Naive B cell (primary cell): ENCODE data around the gene ARSK. TPM values are rescaled to one million over a fixed set of nuclear protein-coding genes. Genes with fewer than 3 reads are reported as not detected.
A peak's percentile ranks its signal among the peaks of the same experiment; 100 is the strongest.

ENCODE experiments used
- ATAC-seq, 2 donors: fragments of 150-1000 bp; cut with Tn5 transposase; 2 replicates each; pipeline ENCODE4 v1.10.0; 2021; ENCODE audit warnings: low read depth in 2 of 2, mild to moderate bottlenecking in 2 of 2, moderate library complexity in 2 of 2
- DNase-seq: peaks from one replicate; pipeline ENCODE4 v3.0.0; 2022
- H3K27ac Mint-ChIP-seq, 6 donors: one replicate each; pipeline ENCODE4 v1.8.0; 2020 to 2022; ENCODE audit warnings: mild to moderate bottlenecking in 6 of 6, mixed read lengths in 6 of 6, moderate library complexity in 5 of 6, inconsistent platforms in 2 of 6
- H3K27me3 Mint-ChIP-seq, 3 donors: one replicate each; pipeline ENCODE4 v1.8.0; 2021 to 2022; ENCODE audit warnings: mixed read lengths in 3 of 3, mild to moderate bottlenecking in 1 of 3
- H3K36me3 Mint-ChIP-seq, 2 donors: one replicate each; pipeline ENCODE4 v1.8.0; 2020 to 2022; ENCODE audit warnings: mixed read lengths in 2 of 2, inconsistent platforms in 1 of 2, mild to moderate bottlenecking in 1 of 2
- H3K4me1 Mint-ChIP-seq, 3 donors: one replicate each; pipeline ENCODE4 v1.8.0; 2020 to 2022; ENCODE audit warnings: mixed read lengths in 3 of 3, inconsistent platforms in 1 of 3, mild to moderate bottlenecking in 1 of 3, moderate library complexity in 1 of 3
- H3K4me3 Mint-ChIP-seq, 8 donors: one replicate each; pipeline ENCODE4 v1.8.0; 2020 to 2022; ENCODE audit warnings: mild to moderate bottlenecking in 8 of 8, mixed read lengths in 8 of 8, moderate library complexity in 8 of 8, inconsistent platforms in 2 of 8
- H3K9me3 Mint-ChIP-seq, 7 donors: one replicate each; pipeline ENCODE4 v1.8.0; 2020 to 2022; ENCODE audit warnings: mixed read lengths in 7 of 7, mild to moderate bottlenecking in 5 of 7, inconsistent platforms in 2 of 7, moderate library complexity in 1 of 7
- polyA plus RNA-seq, 6 donors: library from polyadenylated mRNA; unstranded; fragments of 300-500 nt; fragmentation: Illumina TruSeq; gene quantifications; one replicate each; pipeline ENCODE4 v1.2.3, GENCODE V29; 2021; ENCODE audit warnings: low read depth in 6 of 6

Gene ARSK
- polyA plus RNA-seq, 6 donors from 2014 or later, result 4.8 to 8.8 (median 6.1) TPM

GRCh38 chr5:95647886-95648860, 93.3 kb downstream of the ARSK start:
- ATAC-seq, result no peak

DNA sequence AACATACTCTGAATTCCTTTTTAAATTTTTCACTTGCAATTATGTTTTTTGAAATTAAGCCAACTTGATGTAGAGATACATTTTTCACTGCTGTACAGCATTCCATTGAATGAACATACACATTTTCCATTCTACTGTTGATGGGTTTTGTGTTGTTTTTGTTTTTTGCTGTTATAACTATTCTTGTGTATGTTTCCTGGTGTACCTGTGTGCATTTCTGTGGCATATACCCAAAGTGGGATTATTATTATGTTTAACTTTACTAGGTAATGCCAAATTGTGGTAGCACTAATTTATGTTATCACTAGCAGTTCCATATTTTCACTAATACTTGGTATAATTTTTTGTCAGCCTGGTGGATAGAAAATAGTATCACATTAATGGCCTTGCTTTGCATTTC, 94.4 kb downstream of the ARSK start:
- H3K4me3 Mint-ChIP-seq, result peak overlapping the region in 1 of 8 donors; percentile 66
- H3K36me3 Mint-ChIP-seq, result peaks cover 7 to 10% of the 10 kb centered on the region in 2 donors
- peaks cover 3 to 15% (median 5%) of the 10 kb centered on the region in 3 donors for H3K4me1 Mint-ChIP-seq
- no peaks in the 10 kb centered on the region for H3K9me3 Mint-ChIP-seq
- H3K27ac Mint-ChIP-seq, result no peak overlapping the region
- ATAC-seq, result no peak
- H3K27me3 Mint-ChIP-seq, result no peaks in the 10 kb centered on the region
- DNase-seq, result no peak

More at GRCh38 chr5:95647886-95648860, 93.3 kb downstream of the ARSK start:
- peak overlapping the region in 4 of 8 donors; percentile 23 to 93 (median 46) for H3K4me3 Mint-ChIP-seq
- H3K27ac Mint-ChIP-seq, result no peak overlapping the region
- peaks cover 6 to 18% (median 8%) of the 10 kb centered on the region in 3 donors for H3K4me1 Mint-ChIP-seq
- peaks cover 6 to 10% of the 10 kb centered on the region in 2 donors for H3K36me3 Mint-ChIP-seq
- DNase-seq, result no peak
- H3K27me3 Mint-ChIP-seq, result no peaks in the 10 kb centered on the region
- no peaks in the 10 kb centered on the region for H3K9me3 Mint-ChIP-seq

- H3K9me3 Mint-ChIP-seq, result no peaks in the 10 kb centered on the region
- H3K27me3 Mint-ChIP-seq, result no peaks in the 10 kb centered on the region
- H3K4me3 Mint-ChIP-seq, result peak overlapping the region in 1 of 8 donors; percentile 66
- H3K36me3 Mint-ChIP-seq, result peaks cover 7 to 10% of the 10 kb centered on the region in 2 donors
- DNase-seq (no peak), ATAC-seq (no peak)
- H3K27ac Mint-ChIP-seq, result peak overlapping the region in 1 of 6 donors; percentile 4
- H3K4me1 Mint-ChIP-seq, result peaks cover 0 to 13% (median 0%) of the 10 kb centered on the region in 3 donors
Measured at GRCh38 chr5:95649842-95650620, 95.1 kb downstream of the ARSK start.

DNA sequence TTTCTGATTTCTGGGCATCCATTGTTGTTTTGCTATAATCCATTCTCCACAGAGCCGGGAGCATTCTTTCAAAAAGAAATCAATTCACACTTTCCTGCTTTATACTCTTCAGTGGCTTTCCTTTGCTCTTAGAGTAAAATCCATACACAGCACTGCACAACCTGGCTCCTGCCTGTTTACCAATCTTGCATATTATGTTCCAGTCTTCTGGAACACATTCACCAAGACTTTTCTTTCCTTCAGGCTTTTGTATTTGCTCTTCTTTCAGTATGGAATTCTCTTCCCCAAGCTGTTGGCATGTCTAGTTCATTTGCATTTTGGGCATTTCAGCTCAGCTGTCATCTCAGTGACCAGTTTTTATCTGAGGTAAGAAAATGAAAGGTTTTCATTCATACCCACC, 97.9 kb downstream of the ARSK start:
- ATAC-seq, result no peak
- Mint-ChIP-seq H3K9me3 (no peaks in the 10 kb centered on the region), H3K27me3 (no peaks in the 10 kb centered on the region), H3K36me3 (peaks cover 7 to 10% of the 10 kb centered on the region in 2 donors), H3K4me3 (no peak overlapping the region), H3K4me1 (no peaks in the 10 kb centered on the region), H3K27ac (no peak overlapping the region)
- no peak for DNase-seq

DNA sequence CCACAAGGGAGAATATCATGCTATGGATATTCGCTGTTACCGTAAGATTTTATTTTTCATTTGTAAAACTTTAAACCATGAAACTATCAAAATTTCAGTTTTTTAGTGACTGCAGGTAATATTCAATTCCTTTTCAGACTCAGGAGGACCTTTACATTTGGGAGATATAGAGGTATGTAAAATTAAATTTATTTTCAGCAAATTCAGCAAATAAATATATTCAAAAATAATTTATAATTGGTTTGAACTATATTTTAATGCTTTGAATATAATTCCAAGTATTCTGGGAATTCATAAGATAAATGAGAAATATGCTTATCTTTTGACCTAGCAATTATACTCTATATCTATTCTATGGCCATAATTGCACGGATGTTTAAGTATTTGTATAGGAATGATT, 99.3 kb downstream of the ARSK start:
- H3K27me3 Mint-ChIP-seq, result no peaks in the 10 kb centered on the region
- H3K27ac Mint-ChIP-seq, result no peak overlapping the region
- peaks cover 7 to 10% of the 10 kb centered on the region in 2 donors for H3K36me3 Mint-ChIP-seq
- DNase-seq, result no peak
- H3K4me3 Mint-ChIP-seq, result no peak overlapping the region
- no peaks in the 10 kb centered on the region for H3K9me3 Mint-ChIP-seq
- no peaks in the 10 kb centered on the region for H3K4me1 Mint-ChIP-seq
- no peak for ATAC-seq

Other genes with a start within 250 kb of the ARSK start
- 1 to 10 TPM in 2 of 6 donors, not detected in 4; 1.2 to 1.3 TPM for gene FAM81B, start 163.7 kb upstream of the ARSK start, polyA plus RNA-seq
- gene SKIC3, start 124 bp upstream of the ARSK start, polyA plus RNA-seq, result 10 to 100 TPM; 31.3 to 57.4 (median 38.9) TPM
- under 1 TPM in 5 of 6 donors, not detected in 1; 0.33 to 0.71 (median 0.61) TPM for gene GPR150, start 65.0 kb downstream of the ARSK start, polyA plus RNA-seq
- gene RFESD, start 91.7 kb downstream of the ARSK start, polyA plus RNA-seq, result 1 to 10 TPM in 5 of 6 donors, not detected in 1; 3.9 to 5.9 (median 5.5) TPM
- gene SPATA9, start 127.9 kb downstream of the ARSK start, polyA plus RNA-seq, result not detected
- 1 to 10 TPM in 3 of 6 donors, not detected in 3; 1.5 to 2.1 (median 1.7) TPM for gene RHOBTB3, start 176.2 kb downstream of the ARSK start, polyA plus RNA-seq